ENCODE results near the gene SLITRK3. TPM values are rescaled to one million over a fixed set of nuclear protein-coding genes. Genes with fewer than 3 reads are reported as not detected.

The SLITRK3 gene
- total and polyA plus RNA-seq, 2 of the 13 experiments (the other 11 are each of a cell fraction or from before 2014, with no cell fraction given): not detected

- ChIA-PET POLR2A (no interaction called here), CTCF (ENCODE audit: low intra/inter-chr PET ratio, low total read pairs) (no interaction called here)
- Histone ChIP-seq H3K27me3 (ENCODE audit: control insufficient read depth in 1 of 2, insufficient read depth in 2 of 2, low read length in 2 of 2) (no peaks in the 10 kb centered on the region), H3K27ac (ENCODE audit: extremely low read length, insufficient read depth, low read length) (no peak overlapping the region), H3K4me2 (ENCODE audit: low read depth, low read length) (no peak overlapping the region), H3K4me3 (replicated peaks in 1 of 3; ENCODE audit: insufficient read depth in 1 of 3, low read depth in 2 of 3, low read length in 3 of 3) (no peak overlapping the region), H3K9me3 (ENCODE audit: low read length) (no peaks in the 10 kb centered on the region), H2AFZ (ENCODE audit: low read length) (no peak overlapping the region), H3K79me2 (ENCODE audit: insufficient read depth, low read length) (no peaks in the 10 kb centered on the region), H4K20me1 (ENCODE audit: insufficient read depth, low read length) (no peaks in the 10 kb centered on the region), H3K9ac (ENCODE audit: insufficient read depth, low read depth, low read length) (no peak overlapping the region), H3K4me1 (ENCODE audit: insufficient read depth, low read length) (no peaks in the 10 kb centered on the region), H3K36me3 (replicated peaks in 1 of 2; ENCODE audit: control insufficient read depth in 1 of 2, insufficient read depth in 2 of 2, low read length in 2 of 2) (no peaks in the 10 kb centered on the region)
- in situ Hi-C loops (cut with HindIII; ENCODE audit: extremely low pct_ligation_motif_present, low pct_unique_long_range_greater_than_20kb): loop anchor here (10.0 kb wide), 1 partner anchor 1267 kb away; no protein-coding TSS in a partner anchor
- TF ChIP-seq CAMTA2 (CRISPR knock-in tag; IDR thresholded peaks at IDR 0.05; ENCODE audit: borderline replicate concordance): no peak
- no peak for TF ChIP-seq FOXP1 (IDR thresholded peaks at IDR 0.05)
- TF ChIP-seq FOXP1 (CRISPR knock-in tag; IDR thresholded peaks at IDR 0.05): no peak
- no peak for TF ChIP-seq FOXK2 (IDR thresholded peaks at IDR 0.05)
- no peak for TF ChIP-seq ZNF138 (CRISPR knock-in tag; IDR thresholded peaks at IDR 0.05; ENCODE audit: low read depth)
- TF ChIP-seq RELA (CRISPR knock-in tag; IDR thresholded peaks at IDR 0.05): no peak
- no peak for TF ChIP-seq CCDC6 (CRISPR knock-in tag; IDR thresholded peaks at IDR 0.05)
- TF ChIP-seq ESRRA (CRISPR knock-in tag; IDR thresholded peaks at IDR 0.05; ENCODE audit: low read depth): no peak
- TF ChIP-seq ZSCAN21 (CRISPR knock-in tag; IDR thresholded peaks at IDR 0.05; ENCODE audit: borderline replicate concordance): no peak
- TF ChIP-seq RFX5 (IDR thresholded peaks at IDR 0.05; ENCODE audit: low read depth, low read length): no peak
- no peak for TF ChIP-seq CERS6 (CRISPR knock-in tag; IDR thresholded peaks at IDR 0.05)
- TF ChIP-seq HMGXB3 (CRISPR knock-in tag; IDR thresholded peaks at IDR 0.05; ENCODE audit: borderline replicate concordance): no peak
- no peak for TF ChIP-seq KDM5A (IDR thresholded peaks at IDR 0.05; ENCODE audit: borderline replicate concordance, low read length)
- TF ChIP-seq GATAD2A (CRISPR knock-in tag; IDR thresholded peaks at IDR 0.05): no peak
- TF ChIP-seq, protein P1, sequence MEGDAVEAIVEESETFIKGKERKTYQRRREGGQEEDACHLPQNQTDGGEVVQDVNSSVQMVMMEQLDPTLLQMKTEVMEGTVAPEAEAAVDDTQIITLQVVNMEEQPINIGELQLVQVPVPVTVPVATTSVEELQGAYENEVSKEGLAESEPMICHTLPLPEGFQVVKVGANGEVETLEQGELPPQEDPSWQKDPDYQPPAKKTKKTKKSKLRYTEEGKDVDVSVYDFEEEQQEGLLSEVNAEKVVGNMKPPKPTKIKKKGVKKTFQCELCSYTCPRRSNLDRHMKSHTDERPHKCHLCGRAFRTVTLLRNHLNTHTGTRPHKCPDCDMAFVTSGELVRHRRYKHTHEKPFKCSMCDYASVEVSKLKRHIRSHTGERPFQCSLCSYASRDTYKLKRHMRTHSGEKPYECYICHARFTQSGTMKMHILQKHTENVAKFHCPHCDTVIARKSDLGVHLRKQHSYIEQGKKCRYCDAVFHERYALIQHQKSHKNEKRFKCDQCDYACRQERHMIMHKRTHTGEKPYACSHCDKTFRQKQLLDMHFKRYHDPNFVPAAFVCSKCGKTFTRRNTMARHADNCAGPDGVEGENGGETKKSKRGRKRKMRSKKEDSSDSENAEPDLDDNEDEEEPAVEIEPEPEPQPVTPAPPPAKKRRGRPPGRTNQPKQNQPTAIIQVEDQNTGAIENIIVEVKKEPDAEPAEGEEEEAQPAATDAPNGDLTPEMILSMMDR (CRISPR knock-in tag; IDR thresholded peaks at IDR 0.05): no peak
- no peak for TF ChIP-seq RORA (CRISPR knock-in tag; IDR thresholded peaks at IDR 0.05)
- TF ChIP-seq KAT7 (CRISPR knock-in tag; IDR thresholded peaks at IDR 0.05; ENCODE audit: borderline replicate concordance): no peak
- no peak for TF ChIP-seq U2AF2 (IDR thresholded peaks at IDR 0.05; ENCODE audit: low read depth, low read length)
- TF ChIP-seq ATRX (CRISPR knock-in tag; IDR thresholded peaks at IDR 0.05; ENCODE audit: borderline replicate concordance): no peak
- no peak for TF ChIP-seq CBFB (CRISPR knock-in tag; IDR thresholded peaks at IDR 0.05)
- TF ChIP-seq ZSCAN29 (CRISPR knock-in tag; conservative IDR thresholded peaks at IDR 0.05): no peak
- ATAC-seq (no peak), DNase-seq (ENCODE audit: low spot score) (no peak), FAIRE-seq (no peak)
- 0% methylated on average over 1 of the region's 1 CpG for WGBS (ENCODE audit: low lambda C conversion rate)
- intact Hi-C loops (cut with micrococcal nuclease; ENCODE audit: unreplicated experiment): loop anchor here (10.0 kb wide), 2 partner anchors 387 to 807 kb away; no protein-coding TSS in a partner anchor
- BruUV-seq (replicated peaks): no TSS peak
Measured at GRCh38 chr3:165181556-165181955, 14.6 kb downstream of the SLITRK3 start.

Measured in HepG2 (cell line).